Type B pancreatic cell (in vitro differentiated cells): ENCODE data around the gene KDM4B. TPM values are rescaled to one million over a fixed set of nuclear protein-coding genes. Genes with fewer than 3 reads are reported as not detected.

Source experiments
- DNase-seq: peaks from one replicate; pipeline ENCODE4 v3.0.0; 2021; ENCODE audit warnings: mixed read lengths; ENCODE audit not compliant: unreplicated experiment; ENCODE audit errors: extremely low spot score
- H3K27ac Mint-ChIP-seq: 2 replicates; pipeline ENCODE4 v1.8.0; 2021; ENCODE audit warnings: mild to moderate bottlenecking, mixed read lengths
- H3K27me3 Mint-ChIP-seq: 2 replicates; pipeline ENCODE4 v1.8.0; 2021; ENCODE audit warnings: mixed read lengths
- H3K36me3 Mint-ChIP-seq: 2 replicates; pipeline ENCODE4 v1.8.0; 2021; ENCODE audit warnings: mixed read lengths
- H3K4me1 Mint-ChIP-seq: one replicate; pipeline ENCODE4 v1.8.0; 2021; ENCODE audit warnings: mixed read lengths; ENCODE audit not compliant: unreplicated experiment
- H3K4me3 Mint-ChIP-seq: 2 replicates; pipeline ENCODE4 v1.8.0; 2021; ENCODE audit warnings: mild to moderate bottlenecking, mixed read lengths
- H3K9me3 Mint-ChIP-seq: 2 replicates; pipeline ENCODE4 v1.8.0; 2021; ENCODE audit warnings: mixed read lengths
- total RNA-seq: library from RNA; stranded (reverse); gene quantifications from 2 replicates; pipeline ENCODE4 v1.2.1, GENCODE V29; 2021; ENCODE audit warnings: low replicate concordance
- TF ChIP-seq, protein P1 (sequence below): fragments of 200-600 bp; sonication (generic); conservative IDR thresholded peaks from 2 replicates; pipeline ENCODE4 v1.5.0; 2021; ENCODE audit warnings: antibody characterized with exemption, mild to moderate bottlenecking

KDM4B gene
- total RNA-seq, 1 donor from 2014 or later = 48.8 TPM

DNA sequence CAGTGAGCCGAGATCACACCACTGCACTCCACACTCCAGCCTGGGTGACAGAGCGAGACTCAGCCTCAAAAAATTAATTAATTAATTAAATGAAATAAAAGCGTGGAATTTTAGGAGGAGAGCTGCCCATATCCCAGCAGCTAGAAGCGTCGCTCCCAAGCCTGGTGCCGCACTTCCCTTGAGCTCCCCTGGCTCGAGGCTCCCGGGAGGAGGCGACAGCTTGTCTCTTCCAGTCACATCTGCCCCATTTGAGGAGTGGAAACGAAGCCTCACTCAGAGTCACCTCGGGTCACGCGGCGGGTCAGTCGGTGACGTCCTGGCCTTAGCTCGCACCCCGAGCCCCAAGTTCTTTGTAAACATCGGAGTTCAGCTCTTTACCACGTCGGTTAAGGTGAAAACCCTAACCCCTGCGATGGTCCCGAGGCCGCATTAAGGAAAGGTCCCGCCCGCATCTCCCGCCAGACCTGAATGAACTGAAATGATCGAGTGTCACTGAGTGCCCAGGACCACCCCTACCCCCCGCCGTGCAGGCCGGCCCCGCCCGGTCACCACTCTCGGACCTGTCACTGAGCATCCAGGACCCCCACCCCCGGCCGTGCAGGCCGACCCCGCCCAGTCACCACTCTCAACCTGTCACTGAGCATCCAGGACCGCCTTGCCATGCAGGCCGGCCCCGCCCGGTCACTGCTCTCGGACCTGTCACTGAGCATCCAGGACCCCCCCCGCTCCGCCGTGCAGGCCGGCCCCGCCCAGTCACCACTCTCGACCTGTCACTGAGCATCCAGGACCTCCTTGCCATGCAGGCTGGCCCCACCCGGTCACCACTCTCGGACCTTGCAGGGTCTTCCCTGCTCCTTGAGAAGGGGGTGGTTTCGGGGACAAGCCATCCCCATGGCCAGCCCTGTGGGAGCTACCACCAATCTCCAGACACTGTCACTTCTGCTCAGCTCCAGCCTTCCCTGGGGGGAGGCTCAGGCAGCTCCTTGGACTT is 176.9 kb downstream of the KDM4B start:
- Mint-ChIP-seq H3K27me3 (no peaks in the 10 kb centered on the region), H3K4me3 (no peak overlapping the region), H3K36me3 (peaks cover 5% of the 10 kb centered on the region), H3K27ac (peak overlapping the region; percentile 41), H3K4me1 (peaks cover 5% of the 10 kb centered on the region), H3K9me3 (no peaks in the 10 kb centered on the region)
- TF ChIP-seq, protein P1, sequence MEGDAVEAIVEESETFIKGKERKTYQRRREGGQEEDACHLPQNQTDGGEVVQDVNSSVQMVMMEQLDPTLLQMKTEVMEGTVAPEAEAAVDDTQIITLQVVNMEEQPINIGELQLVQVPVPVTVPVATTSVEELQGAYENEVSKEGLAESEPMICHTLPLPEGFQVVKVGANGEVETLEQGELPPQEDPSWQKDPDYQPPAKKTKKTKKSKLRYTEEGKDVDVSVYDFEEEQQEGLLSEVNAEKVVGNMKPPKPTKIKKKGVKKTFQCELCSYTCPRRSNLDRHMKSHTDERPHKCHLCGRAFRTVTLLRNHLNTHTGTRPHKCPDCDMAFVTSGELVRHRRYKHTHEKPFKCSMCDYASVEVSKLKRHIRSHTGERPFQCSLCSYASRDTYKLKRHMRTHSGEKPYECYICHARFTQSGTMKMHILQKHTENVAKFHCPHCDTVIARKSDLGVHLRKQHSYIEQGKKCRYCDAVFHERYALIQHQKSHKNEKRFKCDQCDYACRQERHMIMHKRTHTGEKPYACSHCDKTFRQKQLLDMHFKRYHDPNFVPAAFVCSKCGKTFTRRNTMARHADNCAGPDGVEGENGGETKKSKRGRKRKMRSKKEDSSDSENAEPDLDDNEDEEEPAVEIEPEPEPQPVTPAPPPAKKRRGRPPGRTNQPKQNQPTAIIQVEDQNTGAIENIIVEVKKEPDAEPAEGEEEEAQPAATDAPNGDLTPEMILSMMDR = no peak
- no peak for DNase-seq

DNA sequence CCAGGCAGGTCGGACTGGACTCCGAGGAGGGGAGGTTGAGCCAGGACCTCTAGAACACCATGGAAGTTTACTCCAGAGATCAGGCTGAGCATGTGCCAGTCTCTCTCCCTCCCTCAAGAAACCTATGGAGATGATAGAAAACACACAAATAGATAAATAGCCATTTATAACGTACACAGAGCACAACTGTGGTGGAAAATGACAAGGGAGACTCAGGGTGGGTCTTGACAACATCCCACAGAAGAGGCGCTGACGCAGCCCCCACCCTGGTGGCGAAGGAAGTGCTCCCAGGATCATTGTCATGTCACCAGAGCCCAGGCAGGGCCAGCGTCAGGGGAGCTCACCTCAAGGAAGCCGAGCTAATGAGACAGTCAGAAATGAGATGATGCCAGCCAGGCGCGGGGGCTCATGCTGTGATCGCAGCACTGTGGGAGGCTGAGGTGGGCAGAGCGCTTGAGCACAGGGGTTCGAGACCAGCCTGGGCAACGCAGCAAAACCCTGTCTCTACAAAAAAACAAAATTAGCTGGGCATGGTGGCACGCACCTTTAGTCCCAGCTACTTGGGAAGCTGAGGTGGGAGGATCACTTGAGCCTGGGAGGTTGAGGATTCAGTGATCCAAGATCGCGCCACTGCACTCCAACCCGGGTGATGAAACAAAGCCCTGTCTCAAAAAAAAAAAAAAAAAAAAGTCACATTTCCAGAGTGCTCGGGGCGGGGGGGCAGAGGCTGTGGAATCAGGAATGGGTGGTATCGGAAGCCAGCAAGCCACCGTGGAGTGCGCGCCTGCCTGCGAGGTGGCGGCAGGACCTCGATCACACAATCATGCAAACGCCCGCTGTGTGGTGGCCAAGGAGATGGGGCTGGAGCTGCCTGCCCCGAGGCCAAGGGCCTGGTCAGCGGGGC is 178.4 kb downstream of the KDM4B start:
- TF ChIP-seq, protein P1 = no peak
- H3K27ac Mint-ChIP-seq = peak overlapping the region; percentile 79

DNA sequence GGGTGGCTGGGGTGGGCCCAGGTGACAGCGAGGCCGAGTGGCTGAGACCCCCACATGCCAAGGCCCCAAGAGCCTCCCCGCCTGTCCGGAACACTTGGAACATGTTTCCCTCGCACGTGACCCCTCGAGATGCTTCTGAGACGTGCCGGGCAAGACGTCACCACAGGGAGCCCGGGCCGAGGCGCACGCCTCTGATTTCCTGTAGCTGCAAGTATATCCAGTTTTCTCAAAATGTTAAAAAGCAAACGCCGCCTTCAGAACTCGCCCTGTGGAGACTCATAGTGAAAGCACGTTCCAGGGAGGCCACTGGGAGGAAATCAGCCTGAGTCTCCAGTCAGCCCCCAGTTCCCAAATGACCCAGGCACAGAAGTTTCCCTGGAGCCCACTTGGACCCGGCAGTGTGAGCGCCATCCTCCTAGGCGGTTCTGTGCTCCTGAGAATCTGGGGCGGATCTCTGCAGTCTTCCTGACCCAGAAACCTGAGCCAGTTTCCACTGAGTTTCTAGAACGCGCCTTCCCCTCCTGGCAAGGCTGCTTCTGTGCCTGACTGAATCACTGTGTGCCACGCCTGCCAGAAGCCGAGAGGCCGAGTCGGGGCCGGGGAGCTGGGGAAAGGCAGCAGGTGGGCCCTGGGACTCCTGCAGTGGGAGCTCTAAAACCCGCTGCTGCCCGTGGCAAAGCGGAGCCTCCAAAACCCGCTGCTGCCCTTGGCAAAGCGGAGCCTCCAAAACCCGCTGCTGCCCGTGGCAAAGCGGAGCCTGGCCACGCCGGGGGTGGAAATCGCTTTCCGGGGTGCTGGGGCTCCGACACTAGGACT is 179.3 kb downstream of the KDM4B start:
- peak overlapping the region; percentile 78 for H3K27ac Mint-ChIP-seq
- no peaks in the 10 kb centered on the region for H3K27me3 Mint-ChIP-seq
- TF ChIP-seq, protein P1 = no peak
- H3K4me1 Mint-ChIP-seq = peaks cover 5% of the 10 kb centered on the region
- peaks cover 5% of the 10 kb centered on the region for H3K36me3 Mint-ChIP-seq
- DNase-seq = no peak
- H3K9me3 Mint-ChIP-seq = no peaks in the 10 kb centered on the region
- H3K4me3 Mint-ChIP-seq = no peak overlapping the region

More for the DNA sequence above, 178.4 kb downstream of the KDM4B start:
- H3K9me3 Mint-ChIP-seq = no peaks in the 10 kb centered on the region
- no peak for DNase-seq
- no peaks in the 10 kb centered on the region for H3K27me3 Mint-ChIP-seq
- H3K4me1 Mint-ChIP-seq = peaks cover 5% of the 10 kb centered on the region
- peak overlapping the region; percentile 66 for H3K4me3 Mint-ChIP-seq
- peaks cover 5% of the 10 kb centered on the region for H3K36me3 Mint-ChIP-seq

DNA sequence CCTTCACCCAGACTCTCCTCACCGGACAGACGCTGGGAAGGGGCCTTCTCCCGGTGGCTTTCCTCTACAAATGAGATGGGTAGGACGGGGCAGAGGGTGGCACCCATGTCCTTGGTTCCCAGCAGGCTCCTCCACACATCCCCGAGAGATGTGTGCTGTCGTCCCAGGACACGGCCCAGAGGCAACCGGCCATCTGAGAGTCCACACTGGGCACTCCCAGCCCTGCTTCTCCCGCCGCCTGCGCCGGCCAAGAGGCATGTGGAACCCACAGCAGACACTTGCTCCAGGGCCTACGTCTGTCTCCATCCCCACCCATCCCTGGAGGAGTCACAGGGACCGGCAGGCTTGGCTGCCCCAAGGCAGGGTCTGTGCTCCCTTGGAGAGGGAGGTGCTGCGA is 179.9 kb downstream of the KDM4B start:
- no peaks in the 10 kb centered on the region for H3K27me3 Mint-ChIP-seq
- H3K9me3 Mint-ChIP-seq = no peaks in the 10 kb centered on the region
- no peak for DNase-seq
- peaks cover 5% of the 10 kb centered on the region for H3K4me1 Mint-ChIP-seq
- TF ChIP-seq, protein P1 = no peak
- H3K27ac Mint-ChIP-seq = peak overlapping the region; percentile 7
- H3K4me3 Mint-ChIP-seq = no peak overlapping the region
- H3K36me3 Mint-ChIP-seq = peaks cover 5% of the 10 kb centered on the region

DNA sequence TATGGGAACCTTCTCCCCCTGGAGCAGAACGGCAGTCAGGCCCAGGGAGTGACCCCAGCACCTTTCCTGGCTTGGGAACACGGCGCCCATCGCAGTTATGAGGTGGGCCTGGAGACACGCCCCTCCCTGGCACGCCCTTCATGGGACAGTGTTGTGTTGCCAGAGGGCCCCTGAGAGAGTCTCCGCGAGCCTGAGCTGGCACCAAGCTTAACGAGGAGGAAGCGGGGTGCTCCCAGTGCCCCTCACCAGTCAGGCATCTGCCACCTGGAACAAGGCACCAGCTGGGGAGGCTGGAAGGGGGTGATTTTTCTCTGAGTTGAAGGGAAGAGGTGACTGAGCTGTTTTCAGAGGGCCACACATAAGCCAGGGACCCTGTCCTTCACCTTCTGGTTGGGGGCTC is 180.6 kb downstream of the KDM4B start:
- Mint-ChIP-seq H3K9me3 (no peaks in the 10 kb centered on the region), H3K4me1 (peaks cover 5% of the 10 kb centered on the region), H3K27me3 (no peaks in the 10 kb centered on the region), H3K4me3 (no peak overlapping the region), H3K36me3 (peaks cover 5% of the 10 kb centered on the region), H3K27ac (peak overlapping the region; percentile 7)
- TF ChIP-seq, protein P1 = no peak
- DNase-seq = no peak
